Measurements from ENCODE around the gene BCAP31. TPM values are rescaled to one million over a fixed set of nuclear protein-coding genes. Genes with fewer than 3 reads are reported as not detected.
"Not testable (repeated sequence)": the region's sequence is repeated elsewhere in the genome, so short reads cannot be mapped to it uniquely, and the experiment has no call there.

BCAP31 gene
- total and polyA plus RNA-seq, 2 donors (not counting 1 experiment from before 2014, with no cell fraction given) = 59.5 to 117 TPM

DNA sequence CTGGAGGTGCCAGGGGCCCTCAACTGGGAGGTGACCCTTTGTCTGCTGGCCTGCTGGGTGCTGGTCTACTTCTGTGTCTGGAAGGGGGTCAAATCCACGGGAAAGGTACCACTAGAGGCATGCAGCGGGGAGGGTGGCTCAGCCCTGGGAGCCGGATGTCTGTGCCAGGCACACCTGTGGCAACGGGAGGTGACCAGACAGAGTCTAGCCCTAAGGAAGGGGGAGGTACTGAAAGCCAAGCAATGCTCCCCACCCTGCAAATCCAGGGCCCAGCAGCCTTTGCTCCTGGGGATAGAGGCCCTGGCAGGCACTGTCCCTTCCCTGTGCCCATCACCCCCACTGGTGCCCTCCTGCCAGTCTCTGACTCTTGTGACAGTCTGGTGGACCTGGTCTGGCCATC is 32.2 kb downstream of the BCAP31 start:
- no peaks in the 10 kb centered on the region for H4K20me1 ChIP-seq (ENCODE audit: control insufficient read depth, insufficient read depth, low read length, poor library complexity, severe bottlenecking)
- no peak overlapping the region for H3K9ac ChIP-seq (ENCODE audit: low read length)
- no peak overlapping the region for H2AFZ ChIP-seq (ENCODE audit: insufficient read depth, low read depth, low read length, poor library complexity, severe bottlenecking)
- Mint-ChIP-seq H3K27me3 (no peaks in the 10 kb centered on the region), H3K4me3 (no peak overlapping the region), H3K27ac (no peak overlapping the region), H3K9me3 (ENCODE audit: insufficient read depth) (no peaks in the 10 kb centered on the region), H3K4me1 (no peaks in the 10 kb centered on the region)
- no peaks in the 10 kb centered on the region for H3K79me2 ChIP-seq (ENCODE audit: control insufficient read depth, insufficient read depth, low read length)
- no peak for TF ChIP-seq EZH2 (IDR thresholded peaks at IDR 0.05; ENCODE audit: borderline replicate concordance, insufficient read depth, low read depth, low read length, poor library complexity, severe bottlenecking)
- TF ChIP-seq, protein P1, sequence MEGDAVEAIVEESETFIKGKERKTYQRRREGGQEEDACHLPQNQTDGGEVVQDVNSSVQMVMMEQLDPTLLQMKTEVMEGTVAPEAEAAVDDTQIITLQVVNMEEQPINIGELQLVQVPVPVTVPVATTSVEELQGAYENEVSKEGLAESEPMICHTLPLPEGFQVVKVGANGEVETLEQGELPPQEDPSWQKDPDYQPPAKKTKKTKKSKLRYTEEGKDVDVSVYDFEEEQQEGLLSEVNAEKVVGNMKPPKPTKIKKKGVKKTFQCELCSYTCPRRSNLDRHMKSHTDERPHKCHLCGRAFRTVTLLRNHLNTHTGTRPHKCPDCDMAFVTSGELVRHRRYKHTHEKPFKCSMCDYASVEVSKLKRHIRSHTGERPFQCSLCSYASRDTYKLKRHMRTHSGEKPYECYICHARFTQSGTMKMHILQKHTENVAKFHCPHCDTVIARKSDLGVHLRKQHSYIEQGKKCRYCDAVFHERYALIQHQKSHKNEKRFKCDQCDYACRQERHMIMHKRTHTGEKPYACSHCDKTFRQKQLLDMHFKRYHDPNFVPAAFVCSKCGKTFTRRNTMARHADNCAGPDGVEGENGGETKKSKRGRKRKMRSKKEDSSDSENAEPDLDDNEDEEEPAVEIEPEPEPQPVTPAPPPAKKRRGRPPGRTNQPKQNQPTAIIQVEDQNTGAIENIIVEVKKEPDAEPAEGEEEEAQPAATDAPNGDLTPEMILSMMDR (IDR thresholded peaks at IDR 0.05) = no peak
- no peak overlapping the region for H3K4me2 ChIP-seq (replicated peaks; ENCODE audit: low read depth, low read length, poor library complexity, severe bottlenecking)
- ATAC-seq (ENCODE audit: low read depth) (no peak), DNase-seq (no peak)
- ChIA-PET CTCF (no interaction called here), POLR2A (no interaction called here)
- no peak overlapping the region for H3K27ac ChIP-seq (ENCODE audit: low read length in 2 of 2)
- no peaks in the 10 kb centered on the region for H3K36me3 ChIP-seq (replicated peaks in 1 of 2; ENCODE audit: control extremely low read depth in 1 of 2, control insufficient read depth in 1 of 2, extremely low read depth in 1 of 2, insufficient read depth in 2 of 2, low read length in 1 of 2)
- intact Hi-C loops (cut with micrococcal nuclease) = no loop called here
- H3K4me1 ChIP-seq (ENCODE audit: control insufficient read depth in 2 of 2, insufficient read depth in 2 of 2, low read length in 2 of 2) = peaks cover 0 to 4% of the 10 kb centered on the region in 2 donors
- H3K27me3 ChIP-seq (replicated peaks in 1 of 4; ENCODE audit: control extremely low read depth in 1 of 4, control insufficient read depth in 3 of 4, insufficient read depth in 4 of 4, low read length in 3 of 4) = peaks cover 0 to 11% (median 0%) of the 10 kb centered on the region in 4 experiments
- no peaks in the 10 kb centered on the region for H3K9me3 ChIP-seq (ENCODE audit: control extremely low read depth in 1 of 3, control insufficient read depth in 2 of 3, insufficient read depth in 1 of 3, low read length in 2 of 3)
- WGBS (ENCODE audit: insufficient coverage) = 88% methylated on average over 3 of the region's 4 CpGs
- H3K4me3 ChIP-seq (ENCODE audit: control extremely low read depth in 1 of 5, extremely low read depth in 1 of 5, insufficient read depth in 1 of 5, low read depth in 2 of 5, low read length in 4 of 5) = no peak overlapping the region

DNA sequence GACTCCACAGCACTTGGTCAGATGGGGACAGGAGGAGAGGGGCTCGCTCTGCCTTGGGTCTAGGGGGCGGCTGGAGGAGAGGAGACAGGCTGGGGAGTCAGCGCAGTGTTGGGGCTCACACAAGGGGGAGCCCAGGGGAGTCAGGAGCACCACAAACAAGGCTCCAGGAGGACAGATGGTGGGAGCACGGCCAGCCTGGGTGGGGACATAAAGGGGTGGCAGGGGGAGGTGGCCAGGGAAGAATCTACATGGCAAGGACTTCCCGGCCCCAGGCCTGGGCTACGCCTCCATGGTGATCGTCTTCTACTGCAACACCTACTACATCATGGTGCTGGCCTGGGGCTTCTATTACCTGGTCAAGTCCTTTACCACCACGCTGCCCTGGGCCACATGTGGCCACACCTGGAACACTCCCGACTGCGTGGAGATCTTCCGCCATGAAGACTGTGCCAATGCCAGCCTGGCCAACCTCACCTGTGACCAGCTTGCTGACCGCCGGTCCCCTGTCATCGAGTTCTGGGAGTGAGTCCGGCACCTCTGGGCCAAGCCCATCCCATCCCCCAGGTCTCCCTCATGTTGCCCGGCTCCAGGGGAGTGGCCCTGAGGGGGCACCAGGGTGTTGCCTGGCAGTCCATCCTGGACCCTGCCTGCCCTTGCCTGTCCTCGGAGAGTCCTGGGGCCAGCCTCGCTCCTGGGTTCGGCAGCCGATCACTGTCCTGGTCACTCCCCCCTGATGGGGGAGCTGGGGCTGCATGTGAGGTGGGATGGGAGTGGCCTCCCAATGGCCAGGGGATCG is 33.0 kb downstream of the BCAP31 start:
- intact Hi-C loops (cut with micrococcal nuclease); POLR2A ChIA-PET: not testable (repeated sequence)

More for the DNA sequence above, 33.0 kb downstream of the BCAP31 start:
- H3K4me3 ChIP-seq (ENCODE audit: control extremely low read depth in 1 of 5, extremely low read depth in 1 of 5, insufficient read depth in 1 of 5, low read depth in 2 of 5, low read length in 4 of 5); H3K36me3 ChIP-seq (replicated peaks in 1 of 2; ENCODE audit: control extremely low read depth in 1 of 2, control insufficient read depth in 1 of 2, extremely low read depth in 1 of 2, insufficient read depth in 2 of 2, low read length in 1 of 2); DNase-seq; H3K27ac Mint-ChIP-seq; H3K79me2 ChIP-seq (ENCODE audit: control insufficient read depth, insufficient read depth, low read length); H3K4me3 Mint-ChIP-seq; H3K27ac ChIP-seq (ENCODE audit: low read length in 2 of 2); ATAC-seq (ENCODE audit: low read depth); H2AFZ ChIP-seq (ENCODE audit: insufficient read depth, low read depth, low read length, poor library complexity, severe bottlenecking); H3K9me3 ChIP-seq (ENCODE audit: control extremely low read depth in 1 of 3, control insufficient read depth in 2 of 3, insufficient read depth in 1 of 3, low read length in 2 of 3); H4K20me1 ChIP-seq (ENCODE audit: control insufficient read depth, insufficient read depth, low read length, poor library complexity, severe bottlenecking); H3K9ac ChIP-seq (ENCODE audit: low read length); H3K4me2 ChIP-seq (replicated peaks; ENCODE audit: low read depth, low read length, poor library complexity, severe bottlenecking); H3K9me3 Mint-ChIP-seq (ENCODE audit: insufficient read depth); CTCF ChIA-PET; H3K4me1 ChIP-seq (ENCODE audit: control insufficient read depth in 2 of 2, insufficient read depth in 2 of 2, low read length in 2 of 2); H3K4me1 Mint-ChIP-seq; H3K27me3 Mint-ChIP-seq: not testable (repeated sequence)
- 92% methylated on average over 7 of the region's 21 CpGs for WGBS (ENCODE audit: insufficient coverage)
- peaks cover 0 to 13% (median 1%) of the 10 kb centered on the region in 4 experiments for H3K27me3 ChIP-seq (replicated peaks in 1 of 4; ENCODE audit: control extremely low read depth in 1 of 4, control insufficient read depth in 3 of 4, insufficient read depth in 4 of 4, low read length in 3 of 4)
